GM21390 (cell line): ENCODE data around the gene ACSL4.
A peak's percentile ranks its signal among the peaks of the same experiment; 100 is the strongest.
"Not testable (repeated sequence)": the region's sequence is repeated elsewhere in the genome, so short reads cannot be mapped to it uniquely, and the experiment has no call there.

ENCODE experiments used
- ATAC-seq: cut with Tn5 transposase; IDR thresholded peaks from one replicate; pipeline ENCODE4 v1.9.1; 2021; ENCODE audit not compliant: unreplicated experiment

Gene ACSL4

GRCh38 chrX:109732017-109732801 is 848 bp downstream of the ACSL4 start:
- no peak for ATAC-seq

GRCh38 chrX:109728173-109728535 is 4.9 kb downstream of the ACSL4 start:
- ATAC-seq = no peak

- ATAC-seq = not testable (repeated sequence)
Observed at GRCh38 chrX:109724971-109725370, 8.1 kb downstream of the ACSL4 start.

- no peak for ATAC-seq
Observed at GRCh38 chrX:109720947-109721346, 12.1 kb downstream of the ACSL4 start.

GRCh38 chrX:109719264-109719663 is 13.8 kb downstream of the ACSL4 start:
- no peak for ATAC-seq

- no peak for ATAC-seq
Observed at GRCh38 chrX:109716431-109717028, 16.5 kb downstream of the ACSL4 start.

- no peak for ATAC-seq
Observed at GRCh38 chrX:109714340-109714958, 18.6 kb downstream of the ACSL4 start.

- ATAC-seq = no peak
Observed at GRCh38 chrX:109710181-109710580, 22.9 kb downstream of the ACSL4 start.

- ATAC-seq = peak; percentile 64
Observed at GRCh38 chrX:109709129-109709631, 23.9 kb downstream of the ACSL4 start.

GRCh38 chrX:109707720-109708119 is 25.3 kb downstream of the ACSL4 start:
- no peak for ATAC-seq

- ATAC-seq = no peak
Observed at GRCh38 chrX:109707319-109707718, 25.7 kb downstream of the ACSL4 start.

GRCh38 chrX:109704563-109704962 is 28.5 kb downstream of the ACSL4 start:
- peak; percentile 69 for ATAC-seq

GRCh38 chrX:109697855-109698254 is 35.2 kb downstream of the ACSL4 start:
- ATAC-seq = no peak

- ATAC-seq = no peak
Observed at GRCh38 chrX:109696146-109696740, 36.8 kb downstream of the ACSL4 start.

- ATAC-seq = no peak
Observed at GRCh38 chrX:109695637-109696036, 37.4 kb downstream of the ACSL4 start.

GRCh38 chrX:109691752-109692151 is 41.3 kb downstream of the ACSL4 start:
- ATAC-seq = no peak

GRCh38 chrX:109691277-109691676 is 41.8 kb downstream of the ACSL4 start:
- no peak for ATAC-seq

- no peak for ATAC-seq
Observed at GRCh38 chrX:109687903-109688302, 45.2 kb downstream of the ACSL4 start.

GRCh38 chrX:109685656-109686078 is 47.4 kb downstream of the ACSL4 start:
- ATAC-seq = no peak

GRCh38 chrX:109684136-109684535 is 48.9 kb downstream of the ACSL4 start:
- no peak for ATAC-seq

- no peak for ATAC-seq
Observed at GRCh38 chrX:109681475-109682081, 51.5 kb downstream of the ACSL4 start.
